ENCODE data around the gene DYNC1H1.
"Not testable (repeated sequence)": the region's sequence is repeated elsewhere in the genome, so short reads cannot be mapped to it uniquely, and the experiment has no call there.

The DYNC1H1 gene

GRCh38 chr14:102084522-102084921, 120.1 kb downstream of the DYNC1H1 start:
- Histone ChIP-seq H3K4me3 (ENCODE audit: low read depth in 1 of 5, low read length in 5 of 5) (peak overlapping the region; percentile 7 to 88 (median 76)), H3K27ac (ENCODE audit: low read depth, low read length) (peak overlapping the region; percentile 97)

DNA sequence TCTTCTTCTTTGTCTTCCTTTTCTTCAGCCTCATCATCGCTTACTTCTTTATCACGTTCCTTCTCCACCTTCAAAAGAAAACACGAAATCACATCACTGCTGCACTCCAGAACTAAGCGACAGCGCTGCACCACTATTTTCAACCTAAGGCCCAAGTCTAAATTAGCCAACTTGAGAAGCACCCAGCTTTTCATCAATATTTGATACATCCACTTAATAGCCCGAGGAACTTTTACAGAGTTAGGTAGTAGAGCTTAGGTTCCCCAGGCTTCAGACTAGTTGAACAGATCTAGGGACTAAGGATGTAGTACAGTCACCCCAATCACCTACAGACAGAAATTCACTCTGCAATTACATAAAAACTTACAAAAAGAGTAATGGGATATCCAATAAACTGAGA, 120.6 kb downstream of the DYNC1H1 start:
- Histone ChIP-seq H3K27ac (ENCODE audit: low read depth, low read length) (peak overlapping the region; percentile 97), H3K27me3 (ENCODE audit: control insufficient read depth in 5 of 5, insufficient read depth in 4 of 5, low read length in 5 of 5) (no peaks in the 10 kb centered on the region), H3K4me1 (ENCODE audit: control insufficient read depth in 5 of 5, insufficient read depth in 5 of 5, low read length in 5 of 5) (peaks cover 5 to 56% (median 48%) of the 10 kb centered on the region in 5 donors), H3K9ac (ENCODE audit: low read length in 5 of 5) (peak overlapping the region in 4 of 5 donors; percentile 39 to 94 (median 84)), H3K9me3 (ENCODE audit: control insufficient read depth in 5 of 5, low read length in 5 of 5) (no peaks in the 10 kb centered on the region), H3K4me3 (ENCODE audit: low read depth in 1 of 5, low read length in 5 of 5) (peak overlapping the region; percentile 76 to 88 (median 82)), H3K36me3 (ENCODE audit: control insufficient read depth in 5 of 5, insufficient read depth in 5 of 5, low read length in 5 of 5) (peaks cover 39 to 61% (median 56%) of the 10 kb centered on the region in 5 donors)

More at GRCh38 chr14:102084522-102084921, 120.1 kb downstream of the DYNC1H1 start:
- H3K36me3 ChIP-seq (ENCODE audit: control insufficient read depth in 5 of 5, insufficient read depth in 5 of 5, low read length in 5 of 5), result peaks cover 44 to 65% (median 60%) of the 10 kb centered on the region in 5 donors
- not testable (repeated sequence) for H3K9me3 ChIP-seq (ENCODE audit: control insufficient read depth in 5 of 5, low read length in 5 of 5); H3K27me3 ChIP-seq (ENCODE audit: control insufficient read depth in 5 of 5, insufficient read depth in 4 of 5, low read length in 5 of 5)
- H3K4me1 ChIP-seq (ENCODE audit: control insufficient read depth in 5 of 5, insufficient read depth in 5 of 5, low read length in 5 of 5), result peaks cover 5 to 56% (median 48%) of the 10 kb centered on the region in 5 donors
- peak overlapping the region in 4 of 5 donors; percentile 1 to 94 (median 30) for H3K9ac ChIP-seq (ENCODE audit: low read length in 5 of 5)

GRCh38 chr14:102085488-102085887, 121.1 kb downstream of the DYNC1H1 start:
- H3K9ac ChIP-seq (ENCODE audit: low read length in 5 of 5), result peak overlapping the region; percentile 29 to 95 (median 94)
- peak overlapping the region; percentile 97 for H3K27ac ChIP-seq (ENCODE audit: low read depth, low read length)
- H3K4me3 ChIP-seq (ENCODE audit: low read depth in 1 of 5, low read length in 5 of 5), result peak overlapping the region; percentile 76 to 88 (median 82)
- H3K27me3 ChIP-seq (ENCODE audit: control insufficient read depth in 5 of 5, insufficient read depth in 4 of 5, low read length in 5 of 5), result no peaks in the 10 kb centered on the region
- H3K9me3 ChIP-seq (ENCODE audit: control insufficient read depth in 5 of 5, low read length in 5 of 5), result no peaks in the 10 kb centered on the region
- H3K4me1 ChIP-seq (ENCODE audit: control insufficient read depth in 5 of 5, insufficient read depth in 5 of 5, low read length in 5 of 5), result peaks cover 5 to 56% (median 48%) of the 10 kb centered on the region in 5 donors
- peaks cover 35 to 55% (median 50%) of the 10 kb centered on the region in 5 donors for H3K36me3 ChIP-seq (ENCODE audit: control insufficient read depth in 5 of 5, insufficient read depth in 5 of 5, low read length in 5 of 5)

DNA sequence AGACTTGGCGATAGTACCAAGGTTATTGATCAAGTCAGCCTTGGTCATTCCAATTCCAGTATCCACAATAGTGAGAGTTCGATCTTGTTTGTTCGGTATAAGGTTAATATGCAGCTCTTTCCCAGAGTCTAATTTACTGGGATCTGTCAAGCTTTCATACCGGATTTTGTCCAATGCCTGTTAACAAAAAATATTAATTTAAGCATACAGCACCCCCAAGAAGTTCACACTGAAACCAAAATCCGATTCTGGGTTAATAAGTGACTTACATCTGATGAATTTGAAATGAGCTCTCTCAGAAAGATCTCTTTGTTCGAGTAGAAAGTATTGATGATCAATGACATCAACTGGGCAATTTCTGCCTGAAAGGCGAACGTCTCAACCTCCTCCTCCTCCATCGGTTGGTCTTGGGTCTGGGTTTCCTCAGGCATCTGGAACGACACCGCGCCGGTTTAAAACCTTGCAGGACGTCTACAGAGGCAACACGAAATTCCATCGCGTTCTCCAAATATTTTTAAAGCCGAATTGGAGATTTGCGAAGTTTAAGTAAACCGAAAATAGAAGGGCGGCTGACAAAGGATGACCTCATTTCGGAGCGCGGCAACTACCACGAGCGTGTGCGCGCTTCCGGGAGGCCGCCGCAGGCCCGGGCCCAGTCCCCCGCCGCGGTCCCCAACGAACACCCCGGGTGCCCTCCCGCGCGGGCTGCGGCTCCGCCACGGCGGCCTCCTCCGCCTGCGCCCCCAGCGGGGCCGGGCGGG, 121.8 kb downstream of the DYNC1H1 start:
- no peaks in the 10 kb centered on the region for H3K27me3 ChIP-seq (ENCODE audit: control insufficient read depth in 5 of 5, insufficient read depth in 4 of 5, low read length in 5 of 5)
- peaks cover 5 to 56% (median 48%) of the 10 kb centered on the region in 5 donors for H3K4me1 ChIP-seq (ENCODE audit: control insufficient read depth in 5 of 5, insufficient read depth in 5 of 5, low read length in 5 of 5)

GRCh38 chr14:102086709-102086971, 122.3 kb downstream of the DYNC1H1 start:
- Histone ChIP-seq H3K27me3 (ENCODE audit: control insufficient read depth in 5 of 5, insufficient read depth in 4 of 5, low read length in 5 of 5) (no peaks in the 10 kb centered on the region), H3K4me1 (ENCODE audit: control insufficient read depth in 5 of 5, insufficient read depth in 5 of 5, low read length in 5 of 5) (peaks cover 5 to 56% (median 48%) of the 10 kb centered on the region in 5 donors), H3K9me3 (ENCODE audit: control insufficient read depth in 5 of 5, low read length in 5 of 5) (no peaks in the 10 kb centered on the region), H3K27ac (ENCODE audit: low read depth, low read length) (peak overlapping the region; percentile 97), H3K4me3 (ENCODE audit: low read depth in 1 of 5, low read length in 5 of 5) (peak overlapping the region in 4 of 5 donors; percentile 76 to 85 (median 82)), H3K36me3 (ENCODE audit: control insufficient read depth in 5 of 5, insufficient read depth in 5 of 5, low read length in 5 of 5) (peaks cover 26 to 44% (median 39%) of the 10 kb centered on the region in 5 donors), H3K9ac (ENCODE audit: low read length in 5 of 5) (peak overlapping the region; percentile 29 to 95 (median 84))

More for the DNA sequence above, 121.8 kb downstream of the DYNC1H1 start:
- Histone ChIP-seq H3K36me3 (ENCODE audit: control insufficient read depth in 5 of 5, insufficient read depth in 5 of 5, low read length in 5 of 5) (peaks cover 31 to 49% (median 44%) of the 10 kb centered on the region in 5 donors), H3K9me3 (ENCODE audit: control insufficient read depth in 5 of 5, low read length in 5 of 5) (no peaks in the 10 kb centered on the region), H3K9ac (ENCODE audit: low read length in 5 of 5) (peak overlapping the region; percentile 29 to 95 (median 94)), H3K27ac (ENCODE audit: low read depth, low read length) (peak overlapping the region; percentile 97), H3K4me3 (ENCODE audit: low read depth in 1 of 5, low read length in 5 of 5) (peak overlapping the region; percentile 76 to 88 (median 82))

DNA sequence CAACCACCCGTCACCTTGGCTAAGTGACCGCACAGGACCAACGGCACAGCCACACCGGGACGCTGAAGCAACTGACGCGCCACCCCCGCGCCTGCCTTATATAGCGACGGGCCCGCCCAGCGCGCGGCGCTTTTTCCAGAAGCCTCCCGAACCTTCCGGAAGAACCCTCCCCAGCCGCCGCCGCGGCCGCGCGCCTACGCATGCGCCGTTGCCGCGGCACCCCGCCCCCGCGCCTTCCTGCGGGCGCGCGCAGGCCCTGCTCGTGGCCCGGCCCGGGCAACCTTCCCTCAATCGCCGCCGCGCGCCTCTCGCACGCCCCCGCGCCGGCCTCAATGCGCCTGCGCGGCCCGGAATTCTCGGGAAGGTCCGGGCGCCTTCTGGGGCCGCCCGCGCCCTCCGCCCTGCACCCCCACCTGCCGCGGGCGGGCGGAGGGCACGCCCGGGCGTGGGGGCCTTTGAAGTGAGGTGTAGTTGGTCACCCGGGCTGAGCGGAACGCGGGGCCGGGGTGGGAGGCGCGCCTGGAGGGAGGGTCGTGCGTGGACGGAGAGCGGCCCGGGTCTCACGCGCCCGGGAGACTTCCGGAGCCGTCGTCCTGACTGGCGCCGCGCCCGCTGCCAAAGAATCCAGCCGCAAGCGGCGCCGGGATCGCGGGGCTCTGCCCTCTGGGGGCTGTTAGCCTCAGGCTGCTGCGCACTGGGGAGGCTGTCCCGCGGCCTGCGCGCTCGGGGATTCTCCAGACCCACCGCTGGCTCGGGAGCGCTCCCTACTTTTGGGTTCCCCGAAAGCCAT, 122.8 kb downstream of the DYNC1H1 start, which contains the start of gene HSP90AA1:
Gene HSP90AA1, minus strand, starts transcription at position 73 of the 790 bp plus-strand sequence. CDS start 666 bp downstream, outside the sequence.
- Histone ChIP-seq H3K9me3 (ENCODE audit: control insufficient read depth in 5 of 5, low read length in 5 of 5) (no peaks in the 10 kb centered on the region), H3K9ac (ENCODE audit: low read length in 5 of 5) (peak within 1 kb of the TSS; percentile 82 to 95 (median 94)), H3K4me1 (ENCODE audit: control insufficient read depth in 5 of 5, insufficient read depth in 5 of 5, low read length in 5 of 5) (peaks cover 5 to 50% (median 46%) of the 10 kb centered on the region in 5 donors), H3K36me3 (ENCODE audit: control insufficient read depth in 5 of 5, insufficient read depth in 5 of 5, low read length in 5 of 5) (peaks cover 21 to 38% (median 33%) of the 10 kb centered on the region in 5 donors), H3K27me3 (ENCODE audit: control insufficient read depth in 5 of 5, insufficient read depth in 4 of 5, low read length in 5 of 5) (no peaks in the 10 kb centered on the region), H3K27ac (ENCODE audit: low read depth, low read length) (peak within 1 kb of the TSS; percentile 99), H3K4me3 (ENCODE audit: low read depth in 1 of 5, low read length in 5 of 5) (peak within 1 kb of the TSS; percentile 76 to 88 (median 82))

GRCh38 chr14:102087762-102088011, 123.3 kb downstream of the DYNC1H1 start:
- peak overlapping the region; percentile 63 to 75 (median 71) for H3K4me3 ChIP-seq (ENCODE audit: low read depth in 1 of 5, low read length in 5 of 5)
- peaks cover 5 to 45% (median 44%) of the 10 kb centered on the region in 5 donors for H3K4me1 ChIP-seq (ENCODE audit: control insufficient read depth in 5 of 5, insufficient read depth in 5 of 5, low read length in 5 of 5)
- H3K27ac ChIP-seq (ENCODE audit: low read depth, low read length), result peak overlapping the region; percentile 99
- H3K27me3 ChIP-seq (ENCODE audit: control insufficient read depth in 5 of 5, insufficient read depth in 4 of 5, low read length in 5 of 5), result no peaks in the 10 kb centered on the region
- peaks cover 19 to 33% (median 28%) of the 10 kb centered on the region in 5 donors for H3K36me3 ChIP-seq (ENCODE audit: control insufficient read depth in 5 of 5, insufficient read depth in 5 of 5, low read length in 5 of 5)
- peak overlapping the region; percentile 82 to 95 (median 86) for H3K9ac ChIP-seq (ENCODE audit: low read length in 5 of 5)
- H3K9me3 ChIP-seq (ENCODE audit: control insufficient read depth in 5 of 5, low read length in 5 of 5), result no peaks in the 10 kb centered on the region

- H3K9me3 ChIP-seq (ENCODE audit: control insufficient read depth in 5 of 5, low read length in 5 of 5), result no peaks in the 10 kb centered on the region
- H3K27me3 ChIP-seq (ENCODE audit: control insufficient read depth in 5 of 5, insufficient read depth in 4 of 5, low read length in 5 of 5), result no peaks in the 10 kb centered on the region
- peak overlapping the region; percentile 82 to 95 (median 86) for H3K9ac ChIP-seq (ENCODE audit: low read length in 5 of 5)
- peaks cover 5 to 42% (median 40%) of the 10 kb centered on the region in 5 donors for H3K4me1 ChIP-seq (ENCODE audit: control insufficient read depth in 5 of 5, insufficient read depth in 5 of 5, low read length in 5 of 5)
- peaks cover 14 to 28% (median 23%) of the 10 kb centered on the region in 5 donors for H3K36me3 ChIP-seq (ENCODE audit: control insufficient read depth in 5 of 5, insufficient read depth in 5 of 5, low read length in 5 of 5)
- peak overlapping the region; percentile 63 to 76 (median 72) for H3K4me3 ChIP-seq (ENCODE audit: low read depth in 1 of 5, low read length in 5 of 5)
- peak overlapping the region; percentile 99 for H3K27ac ChIP-seq (ENCODE audit: low read depth, low read length)
Observed at GRCh38 chr14:102088012-102088792, 123.8 kb downstream of the DYNC1H1 start.

DNA sequence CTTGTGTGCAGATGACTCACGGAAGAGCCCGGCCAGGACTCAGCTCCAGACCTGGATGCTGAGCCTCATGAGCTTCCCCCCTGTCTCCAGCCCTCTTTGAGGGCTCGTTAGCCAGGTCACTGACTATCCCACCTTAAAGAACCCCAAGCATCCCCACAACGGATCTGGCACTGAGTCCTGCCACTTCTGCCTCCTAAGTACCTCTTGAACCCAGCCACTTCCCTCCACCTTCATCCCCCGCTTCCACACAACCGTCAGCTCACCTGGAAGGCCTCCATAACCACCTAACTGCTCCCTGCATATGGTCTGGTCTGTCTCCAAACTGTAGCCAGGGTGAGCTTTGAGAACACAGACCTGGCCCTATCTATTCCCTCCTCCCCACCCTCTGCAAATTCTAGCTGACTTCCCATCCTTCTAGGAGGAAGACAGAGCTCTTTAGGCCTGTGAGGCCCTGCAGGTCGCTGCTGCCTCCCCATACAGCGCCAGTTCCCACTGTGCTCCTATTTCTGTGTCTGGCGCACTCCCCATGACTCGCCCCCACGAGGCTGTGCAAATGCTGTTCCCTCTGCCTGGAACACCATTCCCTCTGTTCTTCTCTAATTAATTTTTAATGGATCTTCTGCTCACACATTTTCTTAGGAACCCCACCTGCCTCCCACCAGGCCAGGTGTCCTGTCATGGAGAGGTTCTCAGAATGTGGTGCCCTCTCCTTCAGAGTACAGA, 125.4 kb downstream of the DYNC1H1 start:
- no peak overlapping the region for H3K27ac ChIP-seq (ENCODE audit: low read depth, low read length)
- H3K27me3 ChIP-seq (ENCODE audit: control insufficient read depth in 5 of 5, insufficient read depth in 4 of 5, low read length in 5 of 5), result no peaks in the 10 kb centered on the region
- no peak overlapping the region for H3K9ac ChIP-seq (ENCODE audit: low read length in 5 of 5)
- no peaks in the 10 kb centered on the region for H3K9me3 ChIP-seq (ENCODE audit: control insufficient read depth in 5 of 5, low read length in 5 of 5)
- H3K36me3 ChIP-seq (ENCODE audit: control insufficient read depth in 5 of 5, insufficient read depth in 5 of 5, low read length in 5 of 5), result peaks cover 6 to 12% (median 9%) of the 10 kb centered on the region in 5 donors
- no peak overlapping the region for H3K4me3 ChIP-seq (ENCODE audit: low read depth in 1 of 5, low read length in 5 of 5)
- H3K4me1 ChIP-seq (ENCODE audit: control insufficient read depth in 5 of 5, insufficient read depth in 5 of 5, low read length in 5 of 5), result peaks cover 5 to 28% (median 26%) of the 10 kb centered on the region in 5 donors
